CD14-positive monocyte (primary cell): ENCODE data around the gene TIMM17B. TPM values are rescaled to one million over a fixed set of nuclear protein-coding genes. Genes with fewer than 3 reads are reported as not detected.

Experiments used
- DNase-seq, 3 donors: peaks; one replicate each; pipeline ENCODE4 v3.0.0-alpha.2; 2011 to 2022
- H2AFZ ChIP-seq: 2 replicates; pipeline ENCODE4 v1.6.0; 2012; ENCODE audit warnings: mild to moderate bottlenecking, low read depth, low read length, inconsistent platforms; ENCODE audit not compliant: insufficient read depth, poor library complexity, severe bottlenecking
- H3K27ac ChIP-seq, 2 donors: 1 replicate in 1 of 2; 2 replicates in 1 of 2; pipeline ENCODE4 v1.5.1; 2012 to 2013; ENCODE audit warnings: low read length in 2 of 2, control low read depth in 1 of 2, inconsistent platforms in 1 of 2, low read depth in 1 of 2, mild to moderate bottlenecking in 1 of 2
- H3K27me3 ChIP-seq, 2 donors: one replicate each; pipeline versions ENCODE4 v1.6.0 to v1.6.1; 2011 to 2013; ENCODE audit warnings: low read length in 2 of 2; ENCODE audit not compliant: control insufficient read depth in 2 of 2, insufficient read depth in 2 of 2
- H3K36me3 ChIP-seq, 2 donors: replicated peaks in 1 of 2; 1 replicate in 1 of 2; 2 replicates in 1 of 2; pipeline versions ENCODE4 v1.5.1 to v1.6.1; 2012 to 2013; ENCODE audit warnings: low read length in 2 of 2, control low read depth in 1 of 2, inconsistent platforms in 1 of 2, mild to moderate bottlenecking in 1 of 2; ENCODE audit not compliant: insufficient read depth in 2 of 2, control insufficient read depth in 1 of 2
- H3K4me1 ChIP-seq, 2 donors: 1 replicate in 1 of 2; 2 replicates in 1 of 2; pipeline versions ENCODE4 v1.5.1 to v1.6.1; 2012 to 2013; ENCODE audit warnings: low read length in 2 of 2, control low read depth in 1 of 2, inconsistent platforms in 1 of 2, mild to moderate bottlenecking in 1 of 2, moderate library complexity in 1 of 2; ENCODE audit not compliant: insufficient read depth in 2 of 2, control insufficient read depth in 1 of 2
- H3K4me2 ChIP-seq: replicated peaks from 2 replicates; pipeline ENCODE3; 2012; ENCODE audit warnings: low read length, moderate library complexity, mild to moderate bottlenecking; ENCODE audit not compliant: poor library complexity, severe bottlenecking; ENCODE audit errors: extremely low read depth
- H3K4me3 ChIP-seq, 3 experiments: fragments of 200-600 bp in 1 of 3; sonication (generic) in 1 of 3; replicated peaks in 1 of 3; 1 replicate in 2 of 3; 2 replicates in 1 of 3; pipeline ENCODE4 v1.5.1; 2011 to 2013; ENCODE audit warnings: low read length in 3 of 3, mild to moderate bottlenecking in 3 of 3, control low read depth in 2 of 3, low read depth in 2 of 3, inconsistent platforms in 1 of 3, moderate library complexity in 1 of 3
- H3K79me2 ChIP-seq: 2 replicates; pipeline ENCODE4 v1.6.0; 2012; ENCODE audit warnings: mild to moderate bottlenecking, control low read depth, inconsistent platforms, low read length, moderate library complexity; ENCODE audit not compliant: insufficient read depth
- H3K9ac ChIP-seq: 2 replicates; pipeline ENCODE4 v1.6.0; 2017; ENCODE audit warnings: low read length, mild to moderate bottlenecking; ENCODE audit not compliant: insufficient read depth, poor library complexity, severe bottlenecking
- H3K9me3 ChIP-seq, 2 donors: replicated peaks in 1 of 2; 1 replicate in 1 of 2; 2 replicates in 1 of 2; pipeline versions ENCODE4 v1.5.1 to v1.6.1; 2012 to 2013; ENCODE audit warnings: low read length in 2 of 2, control low read depth in 1 of 2; ENCODE audit not compliant: control insufficient read depth in 1 of 2, insufficient read depth in 1 of 2
- H4K20me1 ChIP-seq: 2 replicates; pipeline ENCODE4 v1.6.0; 2012; ENCODE audit warnings: mild to moderate bottlenecking, low read length, control low read depth, moderate library complexity; ENCODE audit not compliant: insufficient read depth
- H3K27ac Mint-ChIP-seq, 7 donors: one replicate each; pipeline ENCODE4 v1.8.0; 2020; ENCODE audit warnings: mild to moderate bottlenecking in 7 of 7, mixed read lengths in 7 of 7, moderate library complexity in 6 of 7, inconsistent platforms in 2 of 7
- H3K27me3 Mint-ChIP-seq, 3 donors: one replicate each; pipeline ENCODE4 v1.8.0; 2021 to 2022; ENCODE audit warnings: low read depth in 3 of 3, mild to moderate bottlenecking in 3 of 3, mixed read lengths in 3 of 3, moderate library complexity in 3 of 3, inconsistent platforms in 1 of 3
- H3K36me3 Mint-ChIP-seq, 2 donors: one replicate each; pipeline ENCODE4 v1.8.0; 2020; ENCODE audit warnings: mixed read lengths in 2 of 2, inconsistent platforms in 1 of 2, mild to moderate bottlenecking in 1 of 2
- H3K4me1 Mint-ChIP-seq: one replicate; pipeline ENCODE4 v1.8.0; 2020; ENCODE audit warnings: mild to moderate bottlenecking, mixed read lengths
- H3K4me3 Mint-ChIP-seq, 2 donors: one replicate each; pipeline ENCODE4 v1.8.0; 2020; ENCODE audit warnings: mild to moderate bottlenecking in 2 of 2, mixed read lengths in 2 of 2, moderate library complexity in 1 of 2
- H3K9me3 Mint-ChIP-seq, 7 donors: one replicate each; pipeline ENCODE4 v1.8.0; 2020 to 2022; ENCODE audit warnings: mixed read lengths in 7 of 7, mild to moderate bottlenecking in 6 of 7, moderate library complexity in 6 of 7, inconsistent platforms in 2 of 7
- WGBS: methylation state at CpG from one replicate; pipeline ENCODE4 v1.1.5; 2013; ENCODE audit warnings: missing lambda C conversion rate; ENCODE audit not compliant: insufficient coverage; 5-methylcytosine and 5-hydroxymethylcytosine counted together
- intact Hi-C, 2 donors: fragments of 100-400 bp; cut with micrococcal nuclease; formaldehyde crosslinking; loops; one replicate each; pipeline versions ENCODE4 v1.15.0 to v1.15.1; 2023
- polyA plus RNA-seq, 3 donors: library from polyadenylated mRNA; depleted of rRNA in 1 of 3; unstranded in 2 of 3; stranded (reverse) in 1 of 3; fragments of 300-500 nt in 2 of 3; fragments of >200 nt in 1 of 3; fragmentation: Illumina TruSeq in 2 of 3; gene quantifications; 1 replicate in 2 of 3; 2 replicates in 1 of 3; pipeline ENCODE4 v1.2.3, GENCODE V29; 2012 to 2021
- TF ChIP-seq, protein P1 (sequence below): fragments of 200-600 bp; IDR thresholded peaks from one replicate; pipeline ENCODE4 v1.8.0; 2022; ENCODE audit warnings: antibody characterized with exemption, mild to moderate bottlenecking

Gene TIMM17B
- polyA plus RNA-seq, 3 donors = 52.2 to 86.9 (median 86.8) TPM

- H3K36me3 ChIP-seq = peaks cover 34 to 65% of the 10 kb centered on the region in 2 donors
- Mint-ChIP-seq H3K4me1 (no peaks in the 10 kb centered on the region), H3K27ac (peak overlapping the region in 1 of 7 donors; percentile 13), H3K27me3 (peaks cover 0 to 3% (median 0%) of the 10 kb centered on the region in 3 donors), H3K4me3 (no peak overlapping the region), H3K9me3 (peaks cover 0 to 3% (median 0%) of the 10 kb centered on the region in 7 donors), H3K36me3 (peaks cover 35 to 58% of the 10 kb centered on the region in 2 donors)
- H3K9me3 ChIP-seq = no peaks in the 10 kb centered on the region
- TF ChIP-seq, protein P1, sequence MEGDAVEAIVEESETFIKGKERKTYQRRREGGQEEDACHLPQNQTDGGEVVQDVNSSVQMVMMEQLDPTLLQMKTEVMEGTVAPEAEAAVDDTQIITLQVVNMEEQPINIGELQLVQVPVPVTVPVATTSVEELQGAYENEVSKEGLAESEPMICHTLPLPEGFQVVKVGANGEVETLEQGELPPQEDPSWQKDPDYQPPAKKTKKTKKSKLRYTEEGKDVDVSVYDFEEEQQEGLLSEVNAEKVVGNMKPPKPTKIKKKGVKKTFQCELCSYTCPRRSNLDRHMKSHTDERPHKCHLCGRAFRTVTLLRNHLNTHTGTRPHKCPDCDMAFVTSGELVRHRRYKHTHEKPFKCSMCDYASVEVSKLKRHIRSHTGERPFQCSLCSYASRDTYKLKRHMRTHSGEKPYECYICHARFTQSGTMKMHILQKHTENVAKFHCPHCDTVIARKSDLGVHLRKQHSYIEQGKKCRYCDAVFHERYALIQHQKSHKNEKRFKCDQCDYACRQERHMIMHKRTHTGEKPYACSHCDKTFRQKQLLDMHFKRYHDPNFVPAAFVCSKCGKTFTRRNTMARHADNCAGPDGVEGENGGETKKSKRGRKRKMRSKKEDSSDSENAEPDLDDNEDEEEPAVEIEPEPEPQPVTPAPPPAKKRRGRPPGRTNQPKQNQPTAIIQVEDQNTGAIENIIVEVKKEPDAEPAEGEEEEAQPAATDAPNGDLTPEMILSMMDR = no peak
- H3K4me3 ChIP-seq = no peak overlapping the region
- H3K27ac ChIP-seq = no peak overlapping the region
- no peak for DNase-seq
- no peaks in the 10 kb centered on the region for H3K4me1 ChIP-seq
- 98% methylated on average over 10 of the region's 14 CpGs for WGBS
- H3K9ac ChIP-seq = no peak overlapping the region
- H4K20me1 ChIP-seq = peaks cover 13% of the 10 kb centered on the region
- no peak overlapping the region for H3K4me2 ChIP-seq
- no peaks in the 10 kb centered on the region for H3K27me3 ChIP-seq
- H3K79me2 ChIP-seq = peaks cover under 1% of the 10 kb centered on the region
- H2AFZ ChIP-seq = no peak overlapping the region
- intact Hi-C loops = no loop called here
These were observed 7.1 kb upstream of the TIMM17B start for GRCh38 chrX:48904626-48905025.

GRCh38 chrX:48904180-48904579 lies 6.6 kb upstream of the TIMM17B start:
- 88% methylated on average over 3 of the region's 8 CpGs for WGBS
- intact Hi-C loops = no loop called here
- Mint-ChIP-seq H3K27ac (peak overlapping the region in 1 of 7 donors; percentile 73), H3K9me3 (peaks cover 0 to 4% (median 0%) of the 10 kb centered on the region in 7 donors), H3K4me3 (no peak overlapping the region), H3K4me1 (no peaks in the 10 kb centered on the region), H3K27me3 (peaks cover 0 to 3% (median 0%) of the 10 kb centered on the region in 3 donors), H3K36me3 (peaks cover 35 to 53% of the 10 kb centered on the region in 2 donors)
- Histone ChIP-seq H3K9ac (no peak overlapping the region), H4K20me1 (peaks cover 16% of the 10 kb centered on the region), H2AFZ (no peak overlapping the region), H3K27ac (no peak overlapping the region), H3K4me1 (peaks cover 0 to under 1% of the 10 kb centered on the region in 2 donors), H3K4me2 (no peak overlapping the region), H3K4me3 (no peak overlapping the region), H3K9me3 (no peaks in the 10 kb centered on the region), H3K27me3 (no peaks in the 10 kb centered on the region), H3K36me3 (peaks cover 34 to 66% of the 10 kb centered on the region in 2 donors), H3K79me2 (peaks cover 5% of the 10 kb centered on the region)
- TF ChIP-seq, protein P1 = no peak
- DNase-seq = no peak
